Measurements from ENCODE around the gene TAF10.

Gene TAF10

GRCh38 chr11:6612213-6613041 lies at the start of gene TAF10:
Gene TAF10 (minus strand): TSS chr11:6612216. CDS start chr11:6612189, 27 bp downstream.
- in situ Hi-C loops (cut with HindIII; ENCODE audit: low sequenced_read_pairs): no loop called here
- DNase-seq (ENCODE audit: low read depth, low spot score): peak; percentile 96
- TF ChIP-seq CTCF (IDR thresholded peaks at IDR 0.05; ENCODE audit: low read depth, low read length): peak; percentile 56
- peak within 1 kb of the TSS; percentile 65 for H3K4me3 ChIP-seq (ENCODE audit: low read depth, low read length)

- no peak for TF ChIP-seq CTCF (IDR thresholded peaks at IDR 0.05; ENCODE audit: low read depth, low read length)
- no peak overlapping the region for H3K4me3 ChIP-seq (ENCODE audit: low read depth, low read length)
- in situ Hi-C loops (cut with HindIII; ENCODE audit: low sequenced_read_pairs): no loop called here
Observed at GRCh38 chr11:6660712-6661111, 48.7 kb upstream of the TAF10 start.

GRCh38 chr11:6658647-6659046 lies 46.6 kb upstream of the TAF10 start:
- TF ChIP-seq CTCF (IDR thresholded peaks at IDR 0.05; ENCODE audit: low read depth, low read length): no peak
- DNase-seq (ENCODE audit: low read depth, low spot score): no peak
- no peak overlapping the region for H3K4me3 ChIP-seq (ENCODE audit: low read depth, low read length)
- in situ Hi-C loops (cut with HindIII; ENCODE audit: low sequenced_read_pairs): no loop called here

More at GRCh38 chr11:6660712-6661111, 48.7 kb upstream of the TAF10 start:
- DNase-seq (ENCODE audit: low read depth, low spot score): no peak

- DNase-seq (ENCODE audit: low read depth, low spot score): peak; percentile 18
- H3K4me3 ChIP-seq (ENCODE audit: low read depth, low read length): no peak overlapping the region
- no peak for TF ChIP-seq CTCF (IDR thresholded peaks at IDR 0.05; ENCODE audit: low read depth, low read length)
- in situ Hi-C loops (cut with HindIII; ENCODE audit: low sequenced_read_pairs): no loop called here
Observed at GRCh38 chr11:6657346-6657745, 45.3 kb upstream of the TAF10 start.

GRCh38 chr11:6656936-6657335 lies 44.9 kb upstream of the TAF10 start:
- H3K4me3 ChIP-seq (ENCODE audit: low read depth, low read length): no peak overlapping the region
- in situ Hi-C loops (cut with HindIII; ENCODE audit: low sequenced_read_pairs): no loop called here
- no peak for TF ChIP-seq CTCF (IDR thresholded peaks at IDR 0.05; ENCODE audit: low read depth, low read length)
- no peak for DNase-seq (ENCODE audit: low read depth, low spot score)

GRCh38 chr11:6656584-6656915 lies 44.5 kb upstream of the TAF10 start:
- TF ChIP-seq CTCF (IDR thresholded peaks at IDR 0.05; ENCODE audit: low read depth, low read length): no peak
- no peak overlapping the region for H3K4me3 ChIP-seq (ENCODE audit: low read depth, low read length)
- in situ Hi-C loops (cut with HindIII; ENCODE audit: low sequenced_read_pairs): no loop called here
- no peak for DNase-seq (ENCODE audit: low read depth, low spot score)

Measured in astrocyte of the spinal cord (primary cell).